Testis (tissue), 3 donors: ENCODE data around the gene GRM5. TPM values are rescaled to one million over a fixed set of nuclear protein-coding genes. Genes with fewer than 3 reads are reported as not detected.

Experiments used
- DNase-seq: peaks from one replicate; pipeline ENCODE4 v3.0.0-alpha.2; 2019
- H3K27ac ChIP-seq, 2 donors: fragments of 200-600 bp; sonication (generic); one replicate each; pipeline ENCODE4 v1.5.1; 2019
- H3K27me3 ChIP-seq: fragments of 200-600 bp; sonication (generic); one replicate; pipeline ENCODE4 v1.5.1; 2019
- H3K36me3 ChIP-seq: fragments of 200-600 bp; sonication (generic); one replicate; pipeline ENCODE4 v1.5.1; 2017; ENCODE audit warnings: low read depth; ENCODE audit errors: missing control alignments
- H3K4me1 ChIP-seq: fragments of 200-600 bp; sonication (generic); one replicate; pipeline ENCODE4 v1.5.1; 2019
- H3K4me3 ChIP-seq, 2 donors: fragments of 200-600 bp; sonication (generic); one replicate each; pipeline ENCODE4 v1.5.1; 2017 to 2019
- H3K9me3 ChIP-seq: fragments of 200-600 bp; sonication (generic); one replicate; pipeline ENCODE4 v1.5.1; 2017
- CTCF ChIP-seq, 3 experiments: fragments of 450-650 bp in 2 of 3; fragments of 200-600 bp in 1 of 3; sonication (generic) in 1 of 3; IDR thresholded peaks; one replicate each; pipeline ENCODE4 v1.5.1; 2016 to 2019; ENCODE audit warnings: antibody characterized with exemption in 3 of 3, mild to moderate bottlenecking in 2 of 3, moderate library complexity in 1 of 3
- POLR2A ChIP-seq: fragments of 450-650 bp; IDR thresholded peaks from one replicate; pipeline ENCODE4 v1.6.1; 2017; ENCODE audit warnings: antibody characterized with exemption, mild to moderate bottlenecking, moderate library complexity
- WGBS, 2 donors: methylation state at CpG; one replicate each; pipeline ENCODE4 v1.1.5; 2018; 5-methylcytosine and 5-hydroxymethylcytosine counted together
- intact Hi-C: fragments of 100-400 bp; cut with DNase I; formaldehyde crosslinking; loops from one replicate; pipeline ENCODE4 v1.15.1; 2023; ENCODE audit warnings: low total_unique reads
- polyA plus RNA-seq: library from polyadenylated mRNA; stranded (reverse); fragments of 350-450 nt; fragmentation: Illumina TruSeq; extraction: RNeasy Lipid Tissue Mini Kit (QIAGEN cat#74804); gene quantifications from one replicate; pipeline ENCODE4 v1.2.3, GENCODE V29; 2014; ENCODE audit warnings: low read depth, low replicate concordance; ENCODE audit not compliant: insufficient read depth
- total RNA-seq, 2 donors: library from RNA; depleted of rRNA; stranded (reverse); fragments of >200 nt; gene quantifications; one replicate each; pipeline ENCODE4 v1.2.3, GENCODE V29; 2016

The GRM5 gene
- total and polyA plus RNA-seq, 3 donors from 2014 or later: 2.3 to 4.9 (median 2.8) TPM

- DNase-seq: peak; percentile 44
- no peaks in the 10 kb centered on the region for H3K9me3 ChIP-seq
- intact Hi-C loops: no loop called here
- 59 to 68% methylated on average over 3 of the region's 3 CpGs for WGBS, 2 donors
- H3K36me3 ChIP-seq: no peaks in the 10 kb centered on the region
- H3K4me1 ChIP-seq: no peaks in the 10 kb centered on the region
- TF ChIP-seq CTCF (IDR thresholded peaks at IDR 0.05) (peak in 1 of 3 experiments; percentile 37), POLR2A (no peak)
- H3K27me3 ChIP-seq: no peaks in the 10 kb centered on the region
- H3K27ac ChIP-seq: no peak overlapping the region
- H3K4me3 ChIP-seq: no peak overlapping the region
These were observed 513.3 kb downstream of the GRM5 start for GRCh38 chr11:88552379-88553062.

- WGBS, 2 donors: 80 to 89% methylated on average over 3 of the region's 3 CpGs
- TF ChIP-seq POLR2A (no peak), CTCF (IDR thresholded peaks at IDR 0.05) (no peak)
- H3K27me3 ChIP-seq: no peaks in the 10 kb centered on the region
- DNase-seq: no peak
- no peak overlapping the region for H3K27ac ChIP-seq
- no peaks in the 10 kb centered on the region for H3K4me1 ChIP-seq
- H3K9me3 ChIP-seq: no peaks in the 10 kb centered on the region
- no peaks in the 10 kb centered on the region for H3K36me3 ChIP-seq
- intact Hi-C loops: loop anchor here (5.0 kb wide), 1 partner anchor 667 kb away; no protein-coding TSS in a partner anchor
- no peak overlapping the region for H3K4me3 ChIP-seq
These were observed 521.0 kb downstream of the GRM5 start for GRCh38 chr11:88544656-88545280.

GRCh38 chr11:88543902-88544655 lies 521.7 kb downstream of the GRM5 start:
- 57 to 68% methylated on average over 5 of the region's 5 CpGs for WGBS, 2 donors
- H3K4me3 ChIP-seq: no peak overlapping the region
- H3K27ac ChIP-seq: no peak overlapping the region
- TF ChIP-seq POLR2A (no peak), CTCF (IDR thresholded peaks at IDR 0.05) (peak; percentile 77 to 81 (median 79))
- no peaks in the 10 kb centered on the region for H3K9me3 ChIP-seq
- no peaks in the 10 kb centered on the region for H3K36me3 ChIP-seq
- no peaks in the 10 kb centered on the region for H3K27me3 ChIP-seq
- intact Hi-C loops: loop anchor here (5.0 kb wide), 1 partner anchor 667 kb away; no protein-coding TSS in a partner anchor
- no peaks in the 10 kb centered on the region for H3K4me1 ChIP-seq
- DNase-seq: peak; percentile 89

- Histone ChIP-seq H3K4me1 (no peaks in the 10 kb centered on the region), H3K36me3 (no peaks in the 10 kb centered on the region), H3K27me3 (no peaks in the 10 kb centered on the region), H3K4me3 (no peak overlapping the region), H3K27ac (no peak overlapping the region), H3K9me3 (no peaks in the 10 kb centered on the region)
- WGBS, 2 donors: 89 to 93% methylated on average over 6 of the region's 6 CpGs
- no peak for DNase-seq
- intact Hi-C loops: loop anchor here (5.0 kb wide), 1 partner anchor 664 kb away; no protein-coding TSS in a partner anchor
- TF ChIP-seq CTCF (IDR thresholded peaks at IDR 0.05): no peak
- no peak for TF ChIP-seq POLR2A
These were observed 524.8 kb downstream of the GRM5 start for GRCh38 chr11:88541006-88541405.
